Body of pancreas (tissue), 4 donors: ENCODE data around the gene KCTD20. TPM values are rescaled to one million over a fixed set of nuclear protein-coding genes. Genes with fewer than 3 reads are reported as not detected.

ENCODE experiments used
- ATAC-seq: fragments of 150-250 bp; one replicate; pipeline ENCODE4 v1.9.1; 2016
- DNase-seq, 4 donors: peaks; one replicate each; pipeline ENCODE4 v3.0.0-alpha.2; 2019
- H3K27ac ChIP-seq, 4 donors: fragments of 200-600 bp; sonication (generic); 1 replicate in 3 of 4; 2 replicates in 1 of 4; pipeline versions ENCODE4 v1.5.1 to v1.6.1; 2016 to 2019; ENCODE audit warnings: mild to moderate bottlenecking in 1 of 4, mixed read lengths in 1 of 4, moderate library complexity in 1 of 4
- H3K27me3 ChIP-seq, 2 donors: fragments of 200-600 bp; sonication (generic); one replicate each; pipeline ENCODE4 v1.6.0; 2016; ENCODE audit warnings: mild to moderate bottlenecking in 1 of 2
- H3K36me3 ChIP-seq, 2 donors: fragments of 200-600 bp; sonication (generic); replicated peaks in 1 of 2; 2 replicates each; pipeline ENCODE4 v1.5.1; 2016; ENCODE audit warnings: low read depth in 2 of 2; ENCODE audit not compliant: insufficient read depth in 1 of 2
- H3K4me1 ChIP-seq: fragments of 200-600 bp; sonication (generic); one replicate; pipeline ENCODE4 v1.6.0; 2016
- H3K4me3 ChIP-seq, 2 donors: fragments of 200-600 bp; sonication (generic); 1 replicate in 1 of 2; 2 replicates in 1 of 2; pipeline ENCODE4 v1.5.1; 2016 to 2019
- H3K9me3 ChIP-seq, 3 donors: fragments of 200-600 bp; sonication (generic); 1 replicate in 2 of 3; 2 replicates in 1 of 3; pipeline ENCODE4 v1.5.1; 2016
- CTCF ChIP-seq, 7 experiments: fragments of 450-650 bp in 4 of 7; fragments of 200-600 bp in 3 of 7; sonication (generic) in 3 of 7; IDR thresholded peaks; one replicate each; pipeline ENCODE4 v1.5.1; 2016 to 2019; ENCODE audit warnings: antibody characterized with exemption in 7 of 7
- POLR2A ChIP-seq, 3 donors: fragments of 450-650 bp; IDR thresholded peaks; one replicate each; pipeline ENCODE4 v1.6.1; 2016; ENCODE audit warnings: antibody characterized with exemption in 3 of 3, mild to moderate bottlenecking in 2 of 3
- WGBS, 2 donors: methylation state at CpG; one replicate each; pipeline ENCODE4 v1.1.5; 2017; 5-methylcytosine and 5-hydroxymethylcytosine counted together
- intact Hi-C: fragments of 100-400 bp; cut with DNase I; formaldehyde crosslinking; loops from one replicate; pipeline ENCODE4 v1.15.1; 2023
- total RNA-seq, 2 donors: library from RNA; depleted of rRNA; stranded (reverse); fragments of >200 nt; gene quantifications; one replicate each; pipeline ENCODE4 v1.1.0, GENCODE V29; 2016

Gene KCTD20
- total RNA-seq, 2 donors from 2014 or later: 15.5 to 16.6 TPM

- WGBS, 2 donors: 68 to 87% methylated on average over 2 of the region's 2 CpGs
- no peak overlapping the region for H3K4me3 ChIP-seq
- ATAC-seq (no peak), DNase-seq (no peak)
- H3K27me3 ChIP-seq: no peaks in the 10 kb centered on the region
- H3K9me3 ChIP-seq: no peaks in the 10 kb centered on the region
- no peak overlapping the region for H3K27ac ChIP-seq
- no peak for TF ChIP-seq POLR2A (IDR thresholded peaks at IDR 0.05)
- TF ChIP-seq CTCF (IDR thresholded peaks at IDR 0.05): no peak
- H3K4me1 ChIP-seq: no peaks in the 10 kb centered on the region
- intact Hi-C loops: no loop called here
- H3K36me3 ChIP-seq: peaks cover 0 to 8% of the 10 kb centered on the region in 2 donors
Measured at GRCh38 chr6:36493859-36494258, 51.1 kb downstream of the KCTD20 start.

- TF ChIP-seq CTCF (IDR thresholded peaks at IDR 0.05) (no peak), POLR2A (IDR thresholded peaks at IDR 0.05) (no peak)
- H3K4me3 ChIP-seq: no peak overlapping the region
- no peaks in the 10 kb centered on the region for H3K9me3 ChIP-seq
- intact Hi-C loops: no loop called here
- no peak overlapping the region for H3K27ac ChIP-seq
- H3K27me3 ChIP-seq: no peaks in the 10 kb centered on the region
- WGBS, 2 donors: 91 to 93% methylated on average over 5 of the region's 5 CpGs
- DNase-seq (no peak), ATAC-seq (no peak)
- no peaks in the 10 kb centered on the region for H3K4me1 ChIP-seq
- peaks cover 0 to 8% of the 10 kb centered on the region in 2 donors for H3K36me3 ChIP-seq
Measured at GRCh38 chr6:36495086-36495485, 52.3 kb downstream of the KCTD20 start.

- Histone ChIP-seq H3K27ac (no peak overlapping the region), H3K4me1 (no peaks in the 10 kb centered on the region), H3K36me3 (peaks cover 0 to 8% of the 10 kb centered on the region in 2 donors), H3K9me3 (no peaks in the 10 kb centered on the region), H3K4me3 (no peak overlapping the region), H3K27me3 (no peaks in the 10 kb centered on the region)
- no peak for TF ChIP-seq POLR2A (IDR thresholded peaks at IDR 0.05)
- TF ChIP-seq CTCF (IDR thresholded peaks at IDR 0.05): no peak
- intact Hi-C loops: no loop called here
- WGBS, 2 donors: 73 to 92% methylated on average over 4 of the region's 4 CpGs
- DNase-seq (no peak), ATAC-seq (no peak)
Measured at GRCh38 chr6:36499918-36500317, 57.1 kb downstream of the KCTD20 start.

GRCh38 chr6:36501686-36502085, 58.9 kb downstream of the KCTD20 start:
- Histone ChIP-seq H3K9me3 (no peaks in the 10 kb centered on the region), H3K4me1 (no peaks in the 10 kb centered on the region), H3K27me3 (no peaks in the 10 kb centered on the region), H3K27ac (no peak overlapping the region), H3K4me3 (no peak overlapping the region), H3K36me3 (peaks cover 0 to 5% of the 10 kb centered on the region in 2 donors)
- intact Hi-C loops: no loop called here
- 69 to 76% methylated on average over 6 of the region's 6 CpGs for WGBS, 2 donors
- ATAC-seq (no peak), DNase-seq (no peak)
- TF ChIP-seq CTCF (IDR thresholded peaks at IDR 0.05) (no peak), POLR2A (IDR thresholded peaks at IDR 0.05) (no peak)

GRCh38 chr6:36504181-36504580, 61.4 kb downstream of the KCTD20 start:
- H3K27ac ChIP-seq: no peak overlapping the region
- ATAC-seq (no peak), DNase-seq (no peak)
- no peaks in the 10 kb centered on the region for H3K9me3 ChIP-seq
- peaks cover 0 to 2% of the 10 kb centered on the region in 2 donors for H3K36me3 ChIP-seq
- TF ChIP-seq POLR2A (IDR thresholded peaks at IDR 0.05): no peak
- TF ChIP-seq CTCF (IDR thresholded peaks at IDR 0.05): no peak
- no peaks in the 10 kb centered on the region for H3K4me1 ChIP-seq
- no peaks in the 10 kb centered on the region for H3K27me3 ChIP-seq
- no peak overlapping the region for H3K4me3 ChIP-seq
- WGBS, 2 donors: 81% methylated on average over 3 of the region's 3 CpGs
- intact Hi-C loops: no loop called here
